CD8-positive, alpha-beta memory T cell (primary cell): ENCODE data around the gene STAT1. TPM values are rescaled to one million over a fixed set of nuclear protein-coding genes. Genes with fewer than 3 reads are reported as not detected.

Experiments
- CTCF ChIA-PET: fragments of 350-600 bp; sonication (Branson Sonifier 250); formaldehyde crosslinking; loops from one replicate; lab custom pipeline; 2021; ENCODE audit warnings: antibody characterized with exemption; lab: Charles Lee
- POLR2A ChIA-PET: fragments of 350-600 bp; sonication (Branson Sonifier 250); formaldehyde crosslinking; loops from one replicate; lab custom pipeline; 2021; ENCODE audit warnings: antibody characterized with exemption; lab: Charles Lee
- DNase-seq, 5 donors: peaks; one replicate each; pipeline versions ENCODE4 v3.0.0 to v3.0.0-alpha.2; 2020 to 2022; ENCODE audit warnings: mixed read lengths in 1 of 5
- H3K27ac ChIP-seq: one replicate; pipeline ENCODE4 v1.7.0; 2013; ENCODE audit warnings: low read depth, mild to moderate bottlenecking, low read length, moderate library complexity
- H3K27me3 ChIP-seq: 2 replicates; pipeline ENCODE4 v1.7.0; 2013; ENCODE audit warnings: low read length, mild to moderate bottlenecking; ENCODE audit not compliant: insufficient read depth, poor library complexity, severe bottlenecking
- H3K36me3 ChIP-seq: 2 replicates; pipeline ENCODE4 v1.7.0; 2013; ENCODE audit warnings: mild to moderate bottlenecking, low read length, moderate library complexity; ENCODE audit not compliant: insufficient read depth
- H3K4me1 ChIP-seq: 2 replicates; pipeline ENCODE4 v1.7.0; 2013; ENCODE audit warnings: mild to moderate bottlenecking, low read length, moderate library complexity; ENCODE audit not compliant: insufficient read depth
- H3K4me3 ChIP-seq: 2 replicates; pipeline ENCODE4 v1.7.0; 2013; ENCODE audit warnings: mild to moderate bottlenecking, low read length
- H3K9me3 ChIP-seq: 2 replicates; pipeline ENCODE4 v1.7.0; 2013; ENCODE audit warnings: mild to moderate bottlenecking, low read length
- H3K27ac Mint-ChIP-seq, 8 donors: one replicate each; pipeline ENCODE4 v1.8.0; 2020 to 2021; ENCODE audit warnings: mixed read lengths in 8 of 8, mild to moderate bottlenecking in 6 of 8, inconsistent platforms in 3 of 8, moderate library complexity in 3 of 8
- H3K27me3 Mint-ChIP-seq, 2 donors: one replicate each; pipeline ENCODE4 v1.8.0; 2020 to 2021; ENCODE audit warnings: mixed read lengths in 2 of 2, mild to moderate bottlenecking in 1 of 2, moderate library complexity in 1 of 2
- H3K36me3 Mint-ChIP-seq, 3 donors: one replicate each; pipeline ENCODE4 v1.8.0; 2020 to 2021; ENCODE audit warnings: mixed read lengths in 3 of 3, inconsistent platforms in 1 of 3, mild to moderate bottlenecking in 1 of 3
- H3K4me1 Mint-ChIP-seq, 3 donors: one replicate each; pipeline ENCODE4 v1.8.0; 2020 to 2021; ENCODE audit warnings: mixed read lengths in 3 of 3, inconsistent platforms in 1 of 3, mild to moderate bottlenecking in 1 of 3
- H3K4me3 Mint-ChIP-seq, 7 donors: one replicate each; pipeline ENCODE4 v1.8.0; 2020 to 2021; ENCODE audit warnings: mixed read lengths in 7 of 7, mild to moderate bottlenecking in 6 of 7, moderate library complexity in 4 of 7, inconsistent platforms in 2 of 7
- H3K9me3 Mint-ChIP-seq, 5 donors: one replicate each; pipeline ENCODE4 v1.8.0; 2020 to 2022; ENCODE audit warnings: mixed read lengths in 5 of 5, mild to moderate bottlenecking in 3 of 5, moderate library complexity in 2 of 5, inconsistent platforms in 1 of 5
- polyA plus RNA-seq: library from polyadenylated mRNA; unstranded; fragments of 300-500 nt; fragmentation: Illumina TruSeq; gene quantifications from one replicate; pipeline ENCODE4 v1.2.3, GENCODE V29; 2021
- total RNA-seq, 2 experiments: library from RNA; stranded (reverse); gene quantifications; one replicate each; pipeline ENCODE4 v1.2.3, GENCODE V29; 2021

The STAT1 gene
- total and polyA plus RNA-seq, 3 experiments from 2014 or later, result 142 to 173 (median 145) TPM

- H3K4me1 ChIP-seq, result peaks cover 27% of the 10 kb centered on the region
- CTCF ChIA-PET, result interaction anchor here (2.8 to 3.8 kb wide), 2 partner anchors 10 to 114 kb away, joined by 18 to 28 read pairs; no protein-coding TSS in a partner anchor
- Mint-ChIP-seq H3K4me3 (no peak overlapping the region), H3K9me3 (peaks cover 0 to 4% (median 0%) of the 10 kb centered on the region in 5 donors), H3K27ac (peak overlapping the region in 7 of 8 donors; percentile 5 to 81 (median 64)), H3K4me1 (peaks cover 36 to 45% (median 38%) of the 10 kb centered on the region in 3 donors), H3K36me3 (peaks cover 21 to 68% (median 30%) of the 10 kb centered on the region in 3 donors), H3K27me3 (no peaks in the 10 kb centered on the region)
- no peaks in the 10 kb centered on the region for H3K27me3 ChIP-seq
- H3K9me3 ChIP-seq, result no peaks in the 10 kb centered on the region
- H3K4me3 ChIP-seq, result no peak overlapping the region
- no peak for DNase-seq
- POLR2A ChIA-PET, result interaction anchor here (1.2 kb wide), 1 partner anchor 22 kb away, joined by 3 read pairs; no protein-coding TSS in a partner anchor
- peaks cover 24% of the 10 kb centered on the region for H3K36me3 ChIP-seq
- H3K27ac ChIP-seq, result no peak overlapping the region
Observed at GRCh38 chr2:191041418-191042161, 27.6 kb upstream of the STAT1 start.

DNA sequence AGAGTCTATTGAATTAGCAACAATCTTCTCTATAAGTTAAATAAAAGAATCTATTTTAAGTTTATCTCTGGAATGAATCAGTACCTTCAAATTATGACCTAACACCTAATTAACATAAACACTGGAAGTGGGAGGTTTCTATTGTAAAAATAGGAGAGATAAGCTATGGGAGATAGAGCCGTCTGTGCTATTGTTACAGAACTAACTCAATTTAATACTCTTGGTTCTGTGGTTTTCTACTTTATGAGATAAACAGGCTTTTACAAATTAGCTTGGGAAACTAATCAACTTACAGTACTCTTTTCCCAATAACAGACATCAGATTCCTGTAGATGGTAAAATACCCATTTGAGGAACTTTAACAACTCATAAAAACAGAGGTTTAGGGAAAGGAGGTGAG, 25.6 kb upstream of the STAT1 start:
- no peak overlapping the region for H3K4me3 ChIP-seq
- H3K9me3 Mint-ChIP-seq, result peaks cover 0 to 4% (median 0%) of the 10 kb centered on the region in 5 donors
- H3K4me3 Mint-ChIP-seq, result peak overlapping the region in 2 of 7 donors; percentile 38 to 74
- H3K36me3 Mint-ChIP-seq, result peaks cover 16 to 77% (median 21%) of the 10 kb centered on the region in 3 donors
- H3K9me3 ChIP-seq, result no peaks in the 10 kb centered on the region
- POLR2A ChIA-PET, result interaction anchor here (0.9 to 1.0 kb wide), 2 partner anchors 13 to 25 kb away, joined by 3 read pairs; partner anchors contain the start of gene STAT1
- CTCF ChIA-PET, result interaction anchor here (1.2 to 3.8 kb wide), 4 partner anchors 10 to 116 kb away, joined by 4 to 28 read pairs (median 14); no protein-coding TSS in a partner anchor
- no peak for DNase-seq
- peaks cover 37 to 47% (median 38%) of the 10 kb centered on the region in 3 donors for H3K4me1 Mint-ChIP-seq
- H3K36me3 ChIP-seq, result peaks cover 40% of the 10 kb centered on the region
- H3K27ac Mint-ChIP-seq, result peak overlapping the region; percentile 51 to 97 (median 91)
- no peak overlapping the region for H3K27ac ChIP-seq
- no peaks in the 10 kb centered on the region for H3K27me3 ChIP-seq
- H3K4me1 ChIP-seq, result peaks cover 27% of the 10 kb centered on the region
- H3K27me3 Mint-ChIP-seq, result no peaks in the 10 kb centered on the region

DNA sequence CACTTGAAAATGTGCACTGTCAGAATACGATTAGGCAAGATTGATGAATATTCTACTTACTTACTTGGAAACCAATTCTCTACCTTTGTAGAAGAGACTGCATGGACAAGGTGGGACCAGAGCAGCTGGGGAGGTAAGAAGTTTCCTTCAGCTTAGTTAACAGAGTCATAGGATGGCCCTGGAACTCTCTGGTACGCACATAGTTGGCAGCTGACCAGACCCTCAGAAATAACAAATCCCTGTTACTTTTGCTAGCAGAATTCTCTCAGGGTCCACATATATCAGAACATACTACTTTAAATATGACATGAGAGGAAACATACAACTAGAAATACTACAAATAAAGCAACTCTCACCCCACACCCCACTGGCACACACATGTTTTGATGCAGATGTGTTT, 24.8 kb upstream of the STAT1 start:
- no peak for DNase-seq
- CTCF ChIA-PET, result interaction anchor here (1.0 to 2.8 kb wide), 5 partner anchors 42 to 142 kb away, joined by 3 to 9 read pairs (median 3); no protein-coding TSS in a partner anchor
- Histone ChIP-seq H3K27me3 (no peaks in the 10 kb centered on the region), H3K4me1 (peaks cover 27% of the 10 kb centered on the region), H3K9me3 (no peaks in the 10 kb centered on the region), H3K27ac (peak overlapping the region; percentile 62), H3K4me3 (no peak overlapping the region), H3K36me3 (peaks cover 40% of the 10 kb centered on the region)
- no peaks in the 10 kb centered on the region for H3K9me3 Mint-ChIP-seq
- POLR2A ChIA-PET, result interaction anchor here (0.9 kb wide), 1 partner anchor 116 kb away, joined by 3 read pairs; no protein-coding TSS in a partner anchor
- H3K27me3 Mint-ChIP-seq, result no peaks in the 10 kb centered on the region
- peaks cover 37 to 47% (median 38%) of the 10 kb centered on the region in 3 donors for H3K4me1 Mint-ChIP-seq
- H3K4me3 Mint-ChIP-seq, result peak overlapping the region in 6 of 7 donors; percentile 50 to 74 (median 66)
- peak overlapping the region; percentile 74 to 97 (median 92) for H3K27ac Mint-ChIP-seq
- peaks cover 7 to 76% (median 22%) of the 10 kb centered on the region in 3 donors for H3K36me3 Mint-ChIP-seq

GRCh38 chr2:191038241-191038725, 24.3 kb upstream of the STAT1 start:
- H3K9me3 ChIP-seq, result no peaks in the 10 kb centered on the region
- no peak overlapping the region for H3K4me3 ChIP-seq
- peak overlapping the region; percentile 62 for H3K27ac ChIP-seq
- POLR2A ChIA-PET, result interaction anchor here (0.9 to 1.1 kb wide), 2 partner anchors 112 to 117 kb away, joined by 3 to 5 read pairs; partner anchors contain the start of gene STAT4
- Mint-ChIP-seq H3K9me3 (no peaks in the 10 kb centered on the region), H3K4me1 (peaks cover 37 to 47% (median 38%) of the 10 kb centered on the region in 3 donors), H3K36me3 (peaks cover 4 to 77% (median 22%) of the 10 kb centered on the region in 3 donors), H3K27me3 (no peaks in the 10 kb centered on the region), H3K27ac (peak overlapping the region; percentile 74 to 97 (median 92)), H3K4me3 (peak overlapping the region in 6 of 7 donors; percentile 50 to 74 (median 66))
- peak in 3 of 5 donors; percentile 31 to 71 (median 57) for DNase-seq
- CTCF ChIA-PET, result interaction anchor here (1.0 to 2.8 kb wide), 5 partner anchors 41 to 142 kb away, joined by 3 to 9 read pairs (median 3); no protein-coding TSS in a partner anchor
- H3K36me3 ChIP-seq, result peaks cover 43% of the 10 kb centered on the region
- H3K4me1 ChIP-seq, result peaks cover 27% of the 10 kb centered on the region
- no peaks in the 10 kb centered on the region for H3K27me3 ChIP-seq

- Mint-ChIP-seq H3K27ac (peak overlapping the region; percentile 74 to 97 (median 92)), H3K9me3 (no peaks in the 10 kb centered on the region), H3K4me1 (peaks cover 37 to 47% (median 38%) of the 10 kb centered on the region in 3 donors), H3K4me3 (peak overlapping the region; percentile 0 to 46 (median 16)), H3K27me3 (no peaks in the 10 kb centered on the region), H3K36me3 (peaks cover 0 to 84% (median 20%) of the 10 kb centered on the region in 3 donors)
- DNase-seq, result no peak
- H3K9me3 ChIP-seq, result no peaks in the 10 kb centered on the region
- H3K4me3 ChIP-seq, result no peak overlapping the region
- peaks cover 53% of the 10 kb centered on the region for H3K36me3 ChIP-seq
- no peak overlapping the region for H3K27ac ChIP-seq
- no peaks in the 10 kb centered on the region for H3K27me3 ChIP-seq
- ChIA-PET CTCF (interaction anchor here (1.5 to 2.8 kb wide), 2 partner anchors 41 to 118 kb away, joined by 5 to 9 read pairs; no protein-coding TSS in a partner anchor), POLR2A (interaction anchor here (1.1 kb wide), 1 partner anchor 113 kb away, joined by 5 read pairs; the partner anchor contains the start of gene STAT4)
- H3K4me1 ChIP-seq, result peaks cover 27% of the 10 kb centered on the region
Observed at GRCh38 chr2:191037351-191037750, 23.4 kb upstream of the STAT1 start.

GRCh38 chr2:191036363-191036762, 22.4 kb upstream of the STAT1 start:
- POLR2A ChIA-PET, result interaction anchor here (1.0 kb wide), 1 partner anchor 16 kb away, joined by 3 read pairs; no protein-coding TSS in a partner anchor
- H3K4me1 Mint-ChIP-seq, result peaks cover 31 to 40% (median 32%) of the 10 kb centered on the region in 3 donors
- no peaks in the 10 kb centered on the region for H3K9me3 Mint-ChIP-seq
- H3K27me3 ChIP-seq, result no peaks in the 10 kb centered on the region
- peaks cover 27% of the 10 kb centered on the region for H3K4me1 ChIP-seq
- no peaks in the 10 kb centered on the region for H3K27me3 Mint-ChIP-seq
- H3K9me3 ChIP-seq, result no peaks in the 10 kb centered on the region
- H3K27ac ChIP-seq, result no peak overlapping the region
- peaks cover 54% of the 10 kb centered on the region for H3K36me3 ChIP-seq
- CTCF ChIA-PET, result interaction anchor here (0.8 to 1.4 kb wide), 5 partner anchors 10 to 112 kb away, joined by 3 to 6 read pairs (median 3); no protein-coding TSS in a partner anchor
- H3K4me3 Mint-ChIP-seq, result no peak overlapping the region
- H3K36me3 Mint-ChIP-seq, result peaks cover 0 to 87% (median 20%) of the 10 kb centered on the region in 3 donors
- H3K4me3 ChIP-seq, result no peak overlapping the region
- H3K27ac Mint-ChIP-seq, result peak overlapping the region in 7 of 8 donors; percentile 74 to 90 (median 79)
- DNase-seq, result no peak

GRCh38 chr2:191032588-191033429, 18.8 kb upstream of the STAT1 start:
- H3K27me3 ChIP-seq, result no peaks in the 10 kb centered on the region
- no peak overlapping the region for H3K4me3 ChIP-seq
- CTCF ChIA-PET, result interaction anchor here (1.0 kb wide), 1 partner anchor 36 kb away, joined by 4 read pairs; no protein-coding TSS in a partner anchor
- Mint-ChIP-seq H3K9me3 (no peaks in the 10 kb centered on the region), H3K27ac (peak overlapping the region in 6 of 8 donors; percentile 9 to 81 (median 52)), H3K4me1 (peaks cover 41 to 49% (median 42%) of the 10 kb centered on the region in 3 donors), H3K27me3 (no peaks in the 10 kb centered on the region), H3K36me3 (peaks cover 0 to 89% (median 13%) of the 10 kb centered on the region in 3 donors), H3K4me3 (no peak overlapping the region)
- H3K4me1 ChIP-seq, result peaks cover 35% of the 10 kb centered on the region
- no peak for DNase-seq
- POLR2A ChIA-PET, result no interaction called here
- no peaks in the 10 kb centered on the region for H3K9me3 ChIP-seq
- H3K36me3 ChIP-seq, result peaks cover 35% of the 10 kb centered on the region
- H3K27ac ChIP-seq, result no peak overlapping the region
